Adrenal gland (tissue), 12 donors: Measurements from ENCODE around the gene MARCHF10. TPM values are rescaled to one million over a fixed set of nuclear protein-coding genes. Genes with fewer than 3 reads are reported as not detected.
"Not testable (repeated sequence)": the region's sequence is repeated elsewhere in the genome, so short reads cannot be mapped to it uniquely, and the experiment has no call there.

Experiments
- DNase-seq, 7 donors: peaks; one replicate each; pipeline ENCODE4 v3.0.0-alpha.2; 2019 to 2020
- H3K27ac ChIP-seq, 5 donors: fragments of 200-600 bp; sonication (generic) in 4 of 5; 1 replicate in 3 of 5; 2 replicates in 2 of 5; pipeline versions ENCODE4 v1.5.1 to v1.8.0; 2016 to 2020; ENCODE audit warnings: mild to moderate bottlenecking in 1 of 5
- H3K27me3 ChIP-seq: fragments of 200-600 bp; 2 replicates; pipeline ENCODE4 v1.8.0; 2021
- H3K36me3 ChIP-seq, 2 donors: fragments of 200-600 bp; replicated peaks in 1 of 2; 1 replicate in 1 of 2; 2 replicates in 1 of 2; pipeline versions ENCODE4 v1.5.1 to v1.8.0; 2018 to 2022
- H3K4me1 ChIP-seq, 2 donors: fragments of 200-600 bp; replicated peaks in 1 of 2; 1 replicate in 1 of 2; 2 replicates in 1 of 2; pipeline versions ENCODE4 v1.5.1 to v1.8.0; 2018 to 2021
- H3K4me3 ChIP-seq, 4 donors: fragments of 200-600 bp; sonication (generic) in 3 of 4; one replicate each; pipeline ENCODE4 v1.5.1; 2016 to 2018
- H3K9me3 ChIP-seq, 3 donors: fragments of 200-600 bp; sonication (generic) in 1 of 3; replicated peaks in 1 of 3; 1 replicate in 2 of 3; 2 replicates in 1 of 3; pipeline versions ENCODE4 v1.5.1 to v1.8.0; 2016 to 2021
- CTCF ChIP-seq, 6 experiments: fragments of 450-650 bp in 4 of 6; fragments of 200-600 bp in 2 of 6; sonication (generic) in 1 of 6; IDR thresholded peaks; 1 replicate in 5 of 6; 2 replicates in 1 of 6; pipeline versions ENCODE4 v1.5.1 to v1.8.0; 2016 to 2021; ENCODE audit warnings: antibody characterized with exemption in 6 of 6, mild to moderate bottlenecking in 2 of 6, moderate library complexity in 1 of 6
- POLR2A ChIP-seq, 2 donors: fragments of 450-650 bp; IDR thresholded peaks; one replicate each; pipeline ENCODE4 v1.6.1; 2017; ENCODE audit warnings: antibody characterized with exemption in 2 of 2, mild to moderate bottlenecking in 2 of 2, moderate library complexity in 1 of 2
- WGBS, 4 donors: extraction: QIAGEN DNeasy Blood & Tissue Kit in 2 of 4; methylation state at CpG; one replicate each; pipeline versions ENCODE4 v1.1.5 to v1.1.7; 2013 to 2017; 5-methylcytosine and 5-hydroxymethylcytosine counted together
- intact Hi-C, 2 donors: fragments of 100-400 bp; cut with DNase I; formaldehyde crosslinking; loops; one replicate each; pipeline versions ENCODE4 v1.14.1 to v1.15.0; 2022 to 2023
- polyA plus RNA-seq, 3 donors: library from polyadenylated mRNA; stranded (reverse); fragments of 200-250 nt in 2 of 3; fragments of 350-450 nt in 1 of 3; fragmentation: Illumina TruSeq in 1 of 3; extraction: RNeasy Lipid Tissue Mini Kit (QIAGEN cat#74804) in 1 of 3; gene quantifications; one replicate each; pipeline ENCODE4 v1.2.3, GENCODE V29; 2013 to 2014
- total RNA-seq, 9 donors: library from RNA; depleted of rRNA in 4 of 9; stranded (reverse); fragments of >200 nt in 4 of 9; fragments of 120-200 nt in 1 of 9; fragmentation: NEBNext Ultra II Directional in 1 of 9; extraction: Animal tissue kit (Norgen Biotek cat#: 25700) in 1 of 9; gene quantifications; one replicate each; pipeline versions ENCODE4 v1.1.0 to v1.2.4, GENCODE V29; 2013 to 2023
- donor health status: healthy with polysubstance abuse.
- donor health status: Bipolar disorder and iron deficiency.
- donor health status: DM: yes; HTN: yes; CAD: no.
- donor health status: DM: no; HTN: no; CAD: no.
- donor health status: DM: no; HTN: no; CAD: no.
- donor health status: DM: yes; HTN: yes; CAD: no.

MARCHF10 gene
- total and polyA plus RNA-seq, 12 donors = 0.31 to 0.64 (median 0.43) TPM; not detected in 8

DNA sequence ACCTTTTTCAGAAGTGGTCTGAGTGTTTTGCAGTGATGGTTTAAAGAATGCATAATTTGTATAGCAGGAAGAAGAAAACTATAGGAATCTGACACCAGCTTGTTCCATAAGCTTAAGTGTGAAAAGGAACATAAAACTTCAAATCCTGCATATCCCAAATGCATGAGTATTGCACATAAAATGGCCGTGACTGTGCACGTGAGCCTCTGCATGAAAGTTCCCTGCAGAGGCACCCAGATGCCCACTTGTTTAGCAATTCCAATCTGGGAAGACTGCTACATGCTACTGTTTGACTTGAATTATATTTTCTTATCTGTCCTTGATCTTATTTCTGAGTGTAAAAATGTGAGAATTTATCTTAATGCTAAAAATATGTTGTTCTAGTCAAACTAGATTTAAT, 21.5 kb downstream of the MARCHF10 start:
- TF ChIP-seq CTCF (IDR thresholded peaks at IDR 0.05) (no peak), POLR2A (IDR thresholded peaks at IDR 0.05) (no peak)
- intact Hi-C loops = no loop called here

DNA sequence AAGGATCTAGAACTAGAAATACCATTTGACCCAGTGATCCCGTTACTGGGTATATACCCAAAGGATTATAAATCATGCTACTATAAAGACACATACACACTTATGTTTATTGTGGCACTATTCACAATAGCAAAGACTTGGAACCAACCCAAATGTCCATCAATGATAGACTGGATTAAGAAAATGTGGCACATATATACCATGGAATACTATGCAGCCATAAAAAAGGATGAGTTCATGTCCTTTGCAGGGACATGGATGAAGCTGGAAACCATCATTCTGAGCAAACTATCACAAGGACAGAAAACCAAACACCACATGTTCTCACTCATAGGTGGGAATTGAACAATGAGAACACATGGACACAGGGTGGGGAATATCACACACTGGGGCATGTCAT, 22.1 kb downstream of the MARCHF10 start:
- H3K4me3 ChIP-seq, H3K36me3 ChIP-seq, H3K27ac ChIP-seq, intact Hi-C loops, H3K4me1 ChIP-seq, H3K27me3 ChIP-seq, DNase-seq, H3K9me3 ChIP-seq: not testable (repeated sequence)
- WGBS, 4 donors = 82 to 100% (median 97%) methylated on average over 1 of the region's 1 CpG

More for the DNA sequence above, 21.5 kb downstream of the MARCHF10 start:
- Histone ChIP-seq H3K4me1 (no peaks in the 10 kb centered on the region), H3K27ac (no peak overlapping the region), H3K9me3 (no peaks in the 10 kb centered on the region), H3K27me3 (no peaks in the 10 kb centered on the region), H3K4me3 (no peak overlapping the region), H3K36me3 (no peaks in the 10 kb centered on the region)
- DNase-seq = peak in 1 of 7 donors; percentile 2
- 51 to 77% (median 61%) methylated on average over 2 of the region's 2 CpGs for WGBS, 4 donors

DNA sequence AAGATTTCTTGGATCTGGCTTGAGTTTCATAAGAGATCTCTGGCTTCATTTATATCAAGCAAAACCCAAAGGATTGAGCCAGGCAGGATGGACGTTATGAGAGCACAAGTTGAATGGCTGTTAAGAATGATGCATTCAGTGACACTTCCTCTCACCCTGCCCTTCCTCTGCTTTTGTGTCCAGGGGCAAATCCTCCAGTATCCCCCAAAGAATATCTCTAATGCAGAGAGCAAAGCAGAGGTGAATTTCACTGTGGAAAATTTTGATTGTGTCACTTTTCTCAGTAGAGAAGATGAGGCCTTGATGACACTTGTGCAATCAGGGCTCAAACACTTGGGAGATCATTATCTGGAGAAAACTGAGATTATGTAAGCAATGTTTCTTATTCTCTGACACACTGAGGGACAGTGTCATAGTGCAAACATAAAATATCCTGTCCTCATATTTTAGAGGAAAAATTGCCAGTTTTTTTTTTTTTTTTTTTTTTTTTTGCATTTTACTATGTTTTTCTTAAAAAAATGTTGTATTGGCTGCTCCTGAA, 25.3 kb downstream of the MARCHF10 start:
- no peaks in the 10 kb centered on the region for H3K9me3 ChIP-seq
- no peaks in the 10 kb centered on the region for H3K36me3 ChIP-seq
- intact Hi-C loops = no loop called here
- no peaks in the 10 kb centered on the region for H3K27me3 ChIP-seq
- TF ChIP-seq POLR2A (IDR thresholded peaks at IDR 0.05) (no peak), CTCF (IDR thresholded peaks at IDR 0.05) (no peak)
- peak in 1 of 7 donors; percentile 4 for DNase-seq
- no peak overlapping the region for H3K4me3 ChIP-seq
- WGBS, 4 donors = 29 to 48% (median 36%) methylated on average over 1 of the region's 1 CpG
- no peak overlapping the region for H3K27ac ChIP-seq
- H3K4me1 ChIP-seq = no peaks in the 10 kb centered on the region

DNA sequence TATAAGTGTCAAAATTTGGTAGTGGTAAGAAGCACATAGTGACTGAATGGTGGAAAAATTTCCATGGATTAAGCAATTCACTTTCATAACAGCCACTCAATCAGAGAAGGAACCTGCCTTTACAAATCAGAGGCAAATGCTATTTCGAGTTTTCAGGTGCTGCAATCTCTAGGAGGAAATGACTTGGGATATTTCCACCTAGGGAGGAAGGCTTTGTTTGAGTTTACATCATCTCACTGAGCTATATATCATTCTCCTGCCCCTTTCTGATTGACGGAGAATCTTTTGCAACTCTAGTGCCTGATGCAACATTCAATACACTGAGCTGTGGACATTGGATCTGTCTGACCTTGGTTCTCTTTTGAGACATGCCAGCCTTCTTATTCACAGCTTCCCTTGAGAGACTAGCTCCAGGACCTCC, 26.3 kb downstream of the MARCHF10 start:
- TF ChIP-seq CTCF (IDR thresholded peaks at IDR 0.05) (no peak), POLR2A (IDR thresholded peaks at IDR 0.05) (no peak)
- H3K27me3 ChIP-seq = no peaks in the 10 kb centered on the region
- H3K4me3 ChIP-seq = no peak overlapping the region
- intact Hi-C loops = no loop called here
- 56 to 71% (median 62%) methylated on average over 2 of the region's 2 CpGs for WGBS, 4 donors
- H3K27ac ChIP-seq = no peak overlapping the region
- no peaks in the 10 kb centered on the region for H3K9me3 ChIP-seq
- no peaks in the 10 kb centered on the region for H3K36me3 ChIP-seq
- peak in 1 of 7 donors; percentile 3 for DNase-seq
- H3K4me1 ChIP-seq = no peaks in the 10 kb centered on the region

DNA sequence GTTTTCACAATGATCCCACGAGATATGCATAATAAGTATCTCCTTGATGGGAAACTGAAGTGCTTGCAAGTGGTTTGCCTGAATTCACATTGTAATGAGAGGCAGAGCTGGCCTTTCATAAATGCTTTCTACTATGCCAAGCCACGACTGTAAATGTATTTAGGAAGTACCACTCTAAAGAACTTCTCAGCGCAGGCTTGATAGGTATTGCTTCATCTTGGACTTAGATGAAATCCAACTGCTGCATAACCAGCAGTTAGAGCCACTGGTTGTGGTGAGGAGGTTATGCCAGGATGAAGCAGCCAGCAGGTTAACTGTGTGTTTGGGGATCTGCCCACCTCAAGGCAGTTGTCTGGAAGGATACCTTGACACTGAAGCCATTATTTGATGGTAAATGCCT, 26.8 kb downstream of the MARCHF10 start:
- H3K4me3 ChIP-seq = no peak overlapping the region
- H3K36me3 ChIP-seq = no peaks in the 10 kb centered on the region
- H3K27ac ChIP-seq = no peak overlapping the region
- peak in 1 of 7 donors; percentile 25 for DNase-seq
- H3K27me3 ChIP-seq = no peaks in the 10 kb centered on the region
- TF ChIP-seq POLR2A (IDR thresholded peaks at IDR 0.05) (no peak), CTCF (IDR thresholded peaks at IDR 0.05) (no peak)
- intact Hi-C loops = no loop called here
- 69 to 82% (median 78%) methylated on average over 3 of the region's 3 CpGs for WGBS, 4 donors
- no peaks in the 10 kb centered on the region for H3K9me3 ChIP-seq
- no peaks in the 10 kb centered on the region for H3K4me1 ChIP-seq
